GM18502 (cell line): ENCODE measurements around the gene DNAH11.
"Not testable (repeated sequence)": the region's sequence is repeated elsewhere in the genome, so short reads cannot be mapped to it uniquely, and the experiment has no call there.

Source experiments
- ATAC-seq: cut with Tn5 transposase; IDR thresholded peaks from one replicate; pipeline ENCODE4 v1.9.1; 2021; ENCODE audit warnings: mild to moderate bottlenecking; ENCODE audit not compliant: unreplicated experiment, poor library complexity

Gene DNAH11

GRCh38 chr7:21914671-21915070, 371.8 kb downstream of the DNAH11 start:
- ATAC-seq, result no peak

- ATAC-seq, result no peak
Observed at GRCh38 chr7:21915140-21915539, 372.3 kb downstream of the DNAH11 start.

- ATAC-seq, result no peak
Observed at GRCh38 chr7:21916176-21916575, 373.3 kb downstream of the DNAH11 start.

- no peak for ATAC-seq
Observed at GRCh38 chr7:21916629-21917028, 373.8 kb downstream of the DNAH11 start.

- no peak for ATAC-seq
Observed at GRCh38 chr7:21918216-21918615, 375.4 kb downstream of the DNAH11 start.

GRCh38 chr7:21920936-21921335, 378.1 kb downstream of the DNAH11 start:
- ATAC-seq, result no peak

- ATAC-seq, result no peak
Observed at GRCh38 chr7:21922605-21923004, 379.8 kb downstream of the DNAH11 start.

GRCh38 chr7:21923658-21924057, 380.8 kb downstream of the DNAH11 start:
- no peak for ATAC-seq

GRCh38 chr7:21926448-21926847, 383.6 kb downstream of the DNAH11 start:
- ATAC-seq, result no peak

- no peak for ATAC-seq
Observed at GRCh38 chr7:21927693-21928092, 384.9 kb downstream of the DNAH11 start.

GRCh38 chr7:21933293-21933692, 390.5 kb downstream of the DNAH11 start:
- ATAC-seq, result not testable (repeated sequence)

- ATAC-seq, result no peak
Observed at GRCh38 chr7:21934808-21935207, 392.0 kb downstream of the DNAH11 start.

GRCh38 chr7:21938463-21938862, 395.6 kb downstream of the DNAH11 start:
- no peak for ATAC-seq

GRCh38 chr7:21939136-21939857, 396.5 kb downstream of the DNAH11 start:
- ATAC-seq, result peak; percentile 76

- ATAC-seq, result no peak
Observed at GRCh38 chr7:21939858-21940372, 397.1 kb downstream of the DNAH11 start.

- peak; percentile 17 for ATAC-seq
Observed at GRCh38 chr7:21941611-21942141, 398.8 kb downstream of the DNAH11 start.

GRCh38 chr7:21942955-21943354, 400.1 kb downstream of the DNAH11 start:
- ATAC-seq, result no peak

- ATAC-seq, result no peak
Observed at GRCh38 chr7:21943436-21943835, 400.6 kb downstream of the DNAH11 start.

- no peak for ATAC-seq
Observed at GRCh38 chr7:21944616-21945453, 402.0 kb downstream of the DNAH11 start.

- ATAC-seq, result peak; percentile 88
Observed at GRCh38 chr7:21945454-21946221, 402.8 kb downstream of the DNAH11 start, which contains the start of gene CDCA7L. CDCA7L (minus strand) TSS chr7:21945899; CDS start chr7:21945804, 95 bp downstream.
